D721Med (cell line): ENCODE results near the gene TRDMT1.

Source experiments
- DNase-seq: peaks from one replicate; pipeline ENCODE4 v3.0.0; 2011; ENCODE audit warnings: low spot score; ENCODE audit not compliant: insufficient read length
- FAIRE-seq: peaks from 2 replicates; lab custom pipeline; 2011; peaks lifted over from hg19 to GRCh38; lab: Jason Lieb, UNC
- CTCF ChIP-seq: IDR thresholded peaks from 2 replicates; pipeline ENCODE4 v1.5.1; 2012; ENCODE audit warnings: mild to moderate bottlenecking, control low read depth; ENCODE audit not compliant: insufficient read depth; ENCODE audit errors: missing control alignments

Gene TRDMT1

GRCh38 chr10:17162828-17163227, 38.6 kb downstream of the TRDMT1 start:
- no peak for TF ChIP-seq CTCF
- no peak for DNase-seq
- no peak for FAIRE-seq

DNA sequence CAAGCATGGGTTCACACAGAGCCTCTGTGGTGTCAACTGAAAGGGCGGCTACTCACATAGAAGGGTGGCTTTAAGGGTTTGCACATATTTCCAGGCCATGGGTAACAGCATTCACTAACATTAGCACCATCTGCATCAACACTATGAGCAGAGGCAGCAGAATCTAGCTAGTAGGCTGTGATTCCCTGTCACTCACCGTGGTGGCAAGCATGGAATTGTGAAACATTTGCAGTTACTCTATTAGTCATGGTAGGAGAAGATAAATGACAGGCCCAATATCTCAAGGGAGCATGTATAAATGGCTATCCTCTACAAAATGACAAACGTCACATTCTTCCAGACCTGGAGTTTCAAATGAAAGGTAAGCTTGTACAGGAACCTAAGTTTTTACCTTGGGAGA, 39.7 kb downstream of the TRDMT1 start:
- FAIRE-seq (no peak), DNase-seq (no peak)
- no peak for TF ChIP-seq CTCF

- FAIRE-seq (no peak), DNase-seq (no peak)
- no peak for TF ChIP-seq CTCF
Measured at GRCh38 chr10:17157024-17157423, 44.4 kb downstream of the TRDMT1 start.

DNA sequence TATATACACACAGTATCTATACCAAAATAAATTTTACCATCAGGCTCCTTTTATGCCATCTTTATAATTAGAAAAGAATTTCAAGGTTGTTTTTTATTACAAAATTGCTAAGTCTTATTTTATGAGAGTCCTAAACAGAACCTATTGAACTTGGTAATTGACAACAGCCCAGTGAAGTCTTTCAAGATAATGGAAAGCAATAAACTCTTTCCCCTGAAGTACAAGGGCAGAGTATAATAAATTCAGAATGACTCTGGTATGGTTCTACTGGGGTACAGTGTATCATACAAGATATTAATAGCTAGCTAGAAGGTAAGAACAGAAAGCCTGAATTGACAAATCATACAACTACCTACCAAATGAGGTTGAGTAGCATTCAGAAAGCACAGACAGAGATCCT, 45.6 kb downstream of the TRDMT1 start:
- no peak for DNase-seq
- no peak for FAIRE-seq
- no peak for TF ChIP-seq CTCF

DNA sequence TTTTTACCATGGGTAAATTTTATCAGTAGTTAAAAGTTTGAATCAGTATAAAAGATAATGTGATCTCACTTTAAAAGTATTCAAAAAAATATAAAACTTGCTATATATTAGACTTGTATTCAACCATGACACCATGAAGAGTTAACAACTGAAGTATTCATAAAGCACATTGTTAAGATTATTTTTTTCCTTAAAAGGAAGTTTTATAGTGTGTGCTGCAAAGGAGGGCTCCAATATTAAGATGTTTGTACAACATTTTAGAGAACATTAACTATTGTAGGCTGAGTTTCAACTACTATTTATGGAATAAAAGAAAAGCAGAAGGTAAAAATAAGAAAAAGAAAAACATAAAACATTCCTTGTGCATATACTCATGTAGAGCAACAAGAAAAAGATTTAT, 47.4 kb downstream of the TRDMT1 start:
- FAIRE-seq (no peak), DNase-seq (no peak)
- no peak for TF ChIP-seq CTCF

- FAIRE-seq: no peak
Measured at GRCh38 chr10:17153321-17153720, 48.2 kb downstream of the TRDMT1 start.

GRCh38 chr10:17151716-17152115, 49.8 kb downstream of the TRDMT1 start:
- TF ChIP-seq CTCF: no peak
- FAIRE-seq: no peak
- DNase-seq: no peak

More at GRCh38 chr10:17153321-17153720, 48.2 kb downstream of the TRDMT1 start:
- DNase-seq: no peak
- TF ChIP-seq CTCF: no peak
